SK-N-SH (cell line): Measurements from ENCODE around the gene TMA7. TPM values are rescaled to one million over a fixed set of nuclear protein-coding genes. Genes with fewer than 3 reads are reported as not detected.
A peak's percentile ranks its signal among the peaks of the same experiment; 100 is the strongest.

Experiments
- CTCF ChIA-PET: fragments of 300-600, 350-600 bp; formaldehyde crosslinking; extraction: SDS; loops from one replicate; lab custom pipeline; 2021; lab: Yijun Ruan, JAX
- POLR2A ChIA-PET: fragments of 350-600 bp; sonication (Branson Sonifier 250); formaldehyde crosslinking; extraction: SDS; loops from one replicate; lab custom pipeline; 2020; ENCODE audit warnings: antibody characterized with exemption, inconsistent platforms; lab: Yijun Ruan, JAX
- DNase-seq: peaks from one replicate; pipeline ENCODE4 v3.0.0; 2012
- H2AFZ ChIP-seq: fragments of 200-600 bp; sonication (generic); 2 replicates; pipeline ENCODE4 v1.8.1; 2016; ENCODE audit warnings: antibody characterized with exemption, mild to moderate bottlenecking, low read depth
- H3F3A ChIP-seq: fragments of 200-600 bp; sonication (generic); replicated peaks from 2 replicates; pipeline ENCODE3; 2016; ENCODE audit warnings: antibody characterized with exemption, mild to moderate bottlenecking; ENCODE audit not compliant: insufficient read depth
- H3K27ac ChIP-seq, 2 experiments: fragments of 200-500 bp in 1 of 2; fragments of 200-600 bp in 1 of 2; sonication (Bioruptor generic) in 1 of 2; sonication (generic), shearing (Covaris generic) in 1 of 2; 2 replicates each; pipeline versions ENCODE4 v1.5.1 to v1.6.1; 2014 to 2016; ENCODE audit warnings: low read depth in 2 of 2, inconsistent platforms in 1 of 2, low read length in 1 of 2, mild to moderate bottlenecking in 1 of 2, mixed read lengths in 1 of 2
- H3K27me3 ChIP-seq: fragments of 200-600 bp; sonication (generic), shearing (Covaris generic); 2 replicates; pipeline ENCODE4 v1.6.1; 2016; ENCODE audit warnings: mixed run types; ENCODE audit not compliant: insufficient read depth
- H3K36me3 ChIP-seq, 2 experiments: fragments of 200-500 bp in 1 of 2; fragments of 200-600 bp in 1 of 2; sonication (Bioruptor generic) in 1 of 2; sonication (generic) in 1 of 2; replicated peaks in 1 of 2; 2 replicates each; pipeline versions ENCODE3 to v1.5.1; 2014 to 2016; ENCODE audit warnings: low read length in 1 of 2, mild to moderate bottlenecking in 1 of 2; ENCODE audit not compliant: insufficient read depth in 2 of 2, control insufficient read depth in 1 of 2
- H3K4me1 ChIP-seq, 2 experiments: fragments of 200-500 bp in 1 of 2; fragments of 200-600 bp in 1 of 2; sonication (Bioruptor generic) in 1 of 2; sonication (generic), shearing (Covaris generic) in 1 of 2; 2 replicates each; pipeline versions ENCODE4 v1.5.1 to v1.6.1; 2014 to 2016; ENCODE audit warnings: low read depth in 1 of 2, low read length in 1 of 2, mixed run types in 1 of 2; ENCODE audit not compliant: insufficient read depth in 2 of 2, control insufficient read depth in 1 of 2
- H3K4me2 ChIP-seq: fragments of 200-600 bp; sonication (generic), shearing (Covaris generic); 2 replicates; pipeline ENCODE4 v1.6.1; 2017; ENCODE audit warnings: mixed run types
- H3K4me3 ChIP-seq, 2 experiments: fragments of 200-500 bp in 1 of 2; fragments of 200-600 bp in 1 of 2; sonication (Bioruptor generic) in 1 of 2; sonication (generic), shearing (Covaris generic) in 1 of 2; 2 replicates each; pipeline versions ENCODE4 v1.5.1 to v1.8.1; 2014 to 2016; ENCODE audit warnings: low read depth in 2 of 2, inconsistent platforms in 1 of 2, low read length in 1 of 2, mild to moderate bottlenecking in 1 of 2, mixed read lengths in 1 of 2, moderate library complexity in 1 of 2
- H3K79me2 ChIP-seq: fragments of 200-600 bp; sonication (generic); 2 replicates; pipeline ENCODE4 v1.8.1; 2017; ENCODE audit warnings: mild to moderate bottlenecking; ENCODE audit not compliant: insufficient read depth
- H3K9ac ChIP-seq: fragments of 200-600 bp; sonication (generic); 2 replicates; pipeline ENCODE4 v1.6.1; 2017; ENCODE audit warnings: mixed run types
- H3K9me2 ChIP-seq: fragments of 200-600 bp; sonication (generic); 2 replicates; pipeline ENCODE4 v1.6.1; 2017; ENCODE audit warnings: mixed run types
- H3K9me3 ChIP-seq: fragments of 200-600 bp; sonication (generic); 2 replicates; pipeline ENCODE4 v1.6.1; 2017; ENCODE audit warnings: mixed run types, mild to moderate bottlenecking, moderate library complexity
- H4K20me1 ChIP-seq: fragments of 200-600 bp; sonication (generic); 2 replicates; pipeline ENCODE4 v1.6.1; 2017; ENCODE audit warnings: mild to moderate bottlenecking, mixed run types; ENCODE audit not compliant: insufficient read depth
- CHD2 ChIP-seq: fragments of 150-350 bp; IDR thresholded peaks from 2 replicates; pipeline ENCODE4 v1.6.1; 2018; ENCODE audit warnings: low read length; ENCODE audit not compliant: partially characterized antibody
- CTCF ChIP-seq: fragments of 200-600 bp; sonication (generic); IDR thresholded peaks from 2 replicates; pipeline ENCODE4 v1.6.1; 2017; ENCODE audit warnings: antibody characterized with exemption, mild to moderate bottlenecking, moderate library complexity
- ELF1 ChIP-seq: IDR thresholded peaks from 2 replicates; pipeline ENCODE4 v1.4.0; 2012
- EP300 ChIP-seq, 2 experiments: IDR thresholded peaks; 2 replicates each; pipeline versions ENCODE4 v1.4.0 to v1.6.1; 2012; ENCODE audit warnings: borderline replicate concordance in 1 of 2, low read depth in 1 of 2, low read length in 1 of 2
- JUND ChIP-seq: IDR thresholded peaks from 2 replicates; pipeline ENCODE4 v1.4.0; 2012
- PBX3 ChIP-seq: IDR thresholded peaks from 2 replicates; pipeline ENCODE4; 2012
- RAD21 ChIP-seq: IDR thresholded peaks from 2 replicates; pipeline ENCODE4 v1.6.1; 2012; ENCODE audit warnings: mild to moderate bottlenecking, low read length
- WGBS: methylation state at CpG from one replicate; pipeline ENCODE4 v1.1.6; 2017; ENCODE audit warnings: low lambda C conversion rate; 5-methylcytosine and 5-hydroxymethylcytosine counted together
- polyA plus RNA-seq, 3 experiments: library from polyadenylated mRNA; depleted of rRNA; stranded (reverse); fragments of >200 nt; gene quantifications; 2 replicates each; pipeline ENCODE4 v1.2.3, GENCODE V29; 2012

The TMA7 gene
- polyA plus RNA-seq, 1 of the 3 experiments (the other 2 are of a cell fraction): 438 TPM

GRCh38 chr3:48397767-48398681, 42.0 kb upstream of the TMA7 start (continued):
- TF ChIP-seq CTCF: no peak
- TF ChIP-seq JUND: no peak
- TF ChIP-seq, all 33 proteins: peak for 0

GRCh38 chr3:48398701-48399386, 41.2 kb upstream of the TMA7 start:
- Histone ChIP-seq H4K20me1 (no peaks in the 10 kb centered on the region), H3K9me3 (no peaks in the 10 kb centered on the region), H3K27ac (peak overlapping the region in 1 of 2 experiments; percentile 60; a peak in 1 of 4 replicates), H3K4me1 (peaks cover 6 to 23% of the 10 kb centered on the region in 2 experiments; a peak in 2 of 4 replicates), H3K9me2 (no peaks in the 10 kb centered on the region), H2AFZ (no peak overlapping the region), H3K4me2 (no peak overlapping the region), H3K9ac (no peak overlapping the region), H3K36me3 (no peaks in the 10 kb centered on the region), H3K4me3 (no peak overlapping the region), H3F3A (peaks cover 12% of the 10 kb centered on the region), H3K27me3 (no peaks in the 10 kb centered on the region), H3K79me2 (no peaks in the 10 kb centered on the region)
- peak; percentile 7 for DNase-seq
- TF ChIP-seq CTCF (no peak), CHD2 (no peak)
- 71% methylated on average over 5 of the region's 11 CpGs for WGBS
- CTCF ChIA-PET: interaction anchor here (0.8 to 15.6 kb wide), 12 partner anchors 9 to 237 kb away, joined by 3 to 399 read pairs (median 12); partner anchors contain the start of gene PLXNB1
- POLR2A ChIA-PET: interaction anchor here (0.6 to 1.8 kb wide), 5 partner anchors 25 to 59 kb away, joined by 3 to 6 read pairs (median 3); partner anchors contain the start of gene ATRIP

- DNase-seq: peak; percentile 45
- peaks cover 6 to 23% of the 10 kb centered on the region in 2 experiments; a peak in 2 of 4 replicates for H3K4me1 ChIP-seq
- H3K4me3 ChIP-seq: no peak overlapping the region
- no peaks in the 10 kb centered on the region for H4K20me1 ChIP-seq
- H3K4me2 ChIP-seq: no peak overlapping the region
- POLR2A ChIA-PET: interaction anchor here (0.9 to 1.8 kb wide), 5 partner anchors 29 to 99 kb away, joined by 3 to 6 read pairs (median 3); partner anchors contain the start of gene ATRIP
- 0 out of 2 replicates have a peak, but pooled peaks have one; percentile 15 for TF ChIP-seq RAD21
- TF ChIP-seq EP300 (IDR thresholded peaks at IDR 0.05; ENCODE audit: borderline replicate concordance in 1 of 2, low read depth in 1 of 2, low read length in 1 of 2): peak in 1 of 2 experiments; percentile 7; a peak in 1 of 4 replicates
- TF ChIP-seq PBX3: no peak
- TF ChIP-seq ELF1: no peak
- TF ChIP-seq CHD2: peak; percentile 48
- no peak overlapping the region for H3K9ac ChIP-seq
- H3K9me3 ChIP-seq: no peaks in the 10 kb centered on the region
- peaks cover 0 to 4% of the 10 kb centered on the region in 2 experiments for H3K36me3 ChIP-seq
- no peak overlapping the region for H2AFZ ChIP-seq
- H3K79me2 ChIP-seq: no peaks in the 10 kb centered on the region
- no peaks in the 10 kb centered on the region for H3K27me3 ChIP-seq
- peaks cover 12% of the 10 kb centered on the region for H3F3A ChIP-seq
- H3K9me2 ChIP-seq: no peaks in the 10 kb centered on the region
- CTCF ChIA-PET: interaction anchor here (0.6 to 15.6 kb wide), 20 partner anchors 8 to 237 kb away, joined by 3 to 399 read pairs (median 12); partner anchors contain the start of genes ATRIP, CCDC51, FBXW12 and PLXNB1
- H3K27ac ChIP-seq: peak overlapping the region in 1 of 2 experiments; percentile 60; a peak in 1 of 4 replicates
- 75% methylated on average over 3 of the region's 4 CpGs for WGBS
Measured at GRCh38 chr3:48399387-48400172, 40.5 kb upstream of the TMA7 start.
